Right ventricle myocardium superior (tissue), 1 donor: ENCODE data around the gene KLHL21. TPM values are rescaled to one million over a fixed set of nuclear protein-coding genes. Genes with fewer than 3 reads are reported as not detected.

ENCODE experiments used
- ATAC-seq: fragments of 200-7000 bp; cut with Tn5 transposase; one replicate; pipeline ENCODE4 v1.9.1; 2020; ENCODE audit warnings: mild to moderate bottlenecking; ENCODE audit not compliant: poor library complexity
- DNase-seq: peaks from one replicate; pipeline ENCODE4 v3.0.0-alpha.2; 2020
- intact Hi-C: fragments of 100-400 bp; cut with DNase I; formaldehyde crosslinking; loops from one replicate; pipeline ENCODE4 v1.11.2; 2022
- total RNA-seq: library from RNA; stranded (reverse); fragmentation: NEBNext Ultra II Directional; extraction: Animal tissue kit (Norgen Biotek cat#: 25700); gene quantifications from one replicate; pipeline ENCODE4 v1.2.1, GENCODE V29; 2021
- donor health status: DM: no; HTN: yes; CAD: no; lungs with severe emphysema.

The KLHL21 gene
- total RNA-seq, 1 donor from 2014 or later, result 111 TPM

DNA sequence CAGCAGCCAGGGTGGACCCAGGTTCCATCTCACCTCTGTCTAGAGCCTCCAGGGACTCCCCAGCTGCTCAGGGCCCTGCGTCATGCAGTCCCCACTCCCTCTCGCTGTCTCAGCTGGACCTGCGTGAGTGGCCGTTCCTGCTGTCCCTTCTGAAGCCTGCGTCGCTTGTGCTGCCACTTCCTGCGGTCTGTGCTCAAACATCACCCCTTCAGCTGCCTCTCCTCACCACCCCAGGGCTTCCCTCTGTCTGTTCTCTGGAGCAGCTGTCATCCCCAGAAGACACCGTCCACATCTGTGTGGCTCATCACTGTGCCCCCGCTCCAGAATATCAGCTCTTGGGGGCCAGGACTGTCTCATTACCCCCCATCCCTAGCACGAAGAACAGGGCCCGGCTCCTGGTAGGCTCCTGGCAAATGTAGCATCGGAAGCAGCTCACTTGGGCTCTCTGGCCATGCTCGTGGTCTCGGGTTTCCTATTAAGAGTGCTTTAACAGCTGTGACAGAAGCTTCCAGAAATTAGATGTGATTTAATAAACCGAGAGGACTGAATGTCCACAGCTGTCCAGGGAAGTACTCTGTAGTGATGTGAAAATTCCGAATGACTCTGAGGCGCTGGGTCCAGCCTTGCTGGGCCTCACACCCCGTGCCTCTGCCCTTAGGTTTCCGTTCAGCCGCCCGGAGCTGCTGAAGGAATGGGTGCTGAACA, 25.3 kb upstream of the KLHL21 start:
- DNase-seq (no peak), ATAC-seq (no peak)
- intact Hi-C loops, result no loop called here

DNA sequence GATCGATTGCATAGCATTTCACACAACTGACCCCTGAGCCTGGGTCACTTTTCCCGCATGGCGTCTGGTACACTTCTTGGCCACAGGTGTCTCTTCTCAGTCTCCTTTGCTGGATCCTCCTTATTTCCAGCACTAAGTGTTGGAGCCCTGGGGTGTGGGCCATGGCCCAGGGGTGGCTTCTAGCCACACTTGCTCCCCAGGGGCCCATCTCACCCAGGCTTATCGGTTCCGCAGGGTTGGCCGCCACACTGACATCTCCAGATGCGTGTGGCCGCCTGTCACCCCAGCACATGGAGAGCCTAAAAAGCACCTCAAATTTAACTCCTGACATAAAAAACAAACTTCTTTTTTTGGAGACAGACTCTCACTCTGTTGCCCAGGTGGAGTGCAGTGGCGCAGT, 24.4 kb upstream of the KLHL21 start:
- intact Hi-C loops, result no loop called here
- no peak for DNase-seq
- no peak for ATAC-seq

DNA sequence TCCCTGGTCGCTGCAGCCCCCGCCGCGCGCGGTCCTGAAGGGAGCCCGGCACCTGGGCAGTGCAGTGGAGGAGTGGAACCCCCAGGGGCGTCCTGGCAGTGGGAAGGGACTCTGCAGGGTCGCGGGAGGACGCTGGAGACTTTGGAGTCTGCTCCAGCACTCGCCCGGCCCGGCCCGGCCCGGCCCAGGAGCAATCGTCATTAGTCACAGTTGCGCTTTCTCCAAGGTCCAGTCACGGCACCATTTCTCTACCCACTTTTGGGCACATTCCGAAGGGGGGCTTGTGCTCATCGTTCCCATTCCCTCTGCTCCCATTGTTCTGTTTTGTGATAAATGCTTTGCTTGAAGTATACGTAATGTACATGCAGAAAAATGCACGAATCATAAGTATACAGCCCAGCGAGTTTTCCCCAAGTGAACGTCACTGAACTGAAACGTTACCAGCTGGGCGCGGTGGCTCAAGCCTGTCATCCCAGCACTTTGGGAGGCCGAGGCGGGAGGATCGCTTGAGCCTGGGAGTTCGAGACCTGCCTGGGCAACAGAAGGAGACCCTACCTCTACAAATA, 23.0 kb upstream of the KLHL21 start:
- ATAC-seq (peak; percentile 26), DNase-seq (no peak)
- intact Hi-C loops, result no loop called here

DNA sequence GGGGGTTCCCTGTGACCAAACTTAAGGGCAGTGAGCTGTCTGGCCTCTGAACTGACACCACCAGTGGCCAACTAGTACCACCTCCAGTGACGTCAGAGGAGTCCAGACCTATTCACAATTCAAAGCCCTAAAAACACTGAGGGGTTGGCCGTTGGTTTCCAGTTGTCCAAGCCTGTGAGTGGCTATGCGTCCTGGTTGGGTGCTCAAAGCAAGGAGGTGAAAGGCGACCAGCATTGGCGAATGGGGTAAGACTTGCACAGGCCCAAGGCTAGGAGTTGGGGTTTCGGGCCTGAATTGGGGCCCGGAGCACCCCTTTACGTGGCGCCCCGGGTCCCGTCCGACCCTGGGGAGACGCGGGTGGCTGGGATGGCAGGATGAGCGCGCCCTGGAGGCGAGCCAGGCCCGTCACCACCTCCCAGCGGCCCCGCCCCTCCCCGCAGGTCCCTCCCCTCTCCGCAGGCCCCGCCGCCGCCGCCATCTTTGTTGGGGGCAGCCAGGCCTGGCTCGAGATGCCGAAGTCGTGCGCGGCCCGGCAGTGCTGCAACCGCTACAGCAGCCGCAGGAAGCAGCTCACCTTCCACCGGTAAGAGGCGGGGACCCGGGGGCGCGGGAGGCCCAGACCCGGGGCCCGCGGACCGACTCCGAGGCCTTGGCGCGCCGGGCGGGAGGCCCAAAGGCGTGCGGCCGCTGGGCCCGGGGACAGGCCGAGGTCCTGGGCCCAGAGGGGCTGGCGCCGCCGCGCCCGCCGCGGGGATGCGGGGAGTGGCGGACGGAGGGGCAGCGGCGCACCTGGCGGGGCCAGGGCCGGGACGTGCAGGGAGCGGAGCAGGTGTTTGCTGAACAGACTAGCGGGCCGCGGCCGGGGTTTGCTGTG, 22.3 kb upstream of the KLHL21 start, which contains the start of gene THAP3:
THAP3 (plus strand) TSS at position 159 of the 874 bp plus-strand sequence; CDS start at position 510, 351 bp downstream.
- intact Hi-C loops, result no loop called here
- DNase-seq (peak; percentile 93), ATAC-seq (peak; percentile 96)

DNA sequence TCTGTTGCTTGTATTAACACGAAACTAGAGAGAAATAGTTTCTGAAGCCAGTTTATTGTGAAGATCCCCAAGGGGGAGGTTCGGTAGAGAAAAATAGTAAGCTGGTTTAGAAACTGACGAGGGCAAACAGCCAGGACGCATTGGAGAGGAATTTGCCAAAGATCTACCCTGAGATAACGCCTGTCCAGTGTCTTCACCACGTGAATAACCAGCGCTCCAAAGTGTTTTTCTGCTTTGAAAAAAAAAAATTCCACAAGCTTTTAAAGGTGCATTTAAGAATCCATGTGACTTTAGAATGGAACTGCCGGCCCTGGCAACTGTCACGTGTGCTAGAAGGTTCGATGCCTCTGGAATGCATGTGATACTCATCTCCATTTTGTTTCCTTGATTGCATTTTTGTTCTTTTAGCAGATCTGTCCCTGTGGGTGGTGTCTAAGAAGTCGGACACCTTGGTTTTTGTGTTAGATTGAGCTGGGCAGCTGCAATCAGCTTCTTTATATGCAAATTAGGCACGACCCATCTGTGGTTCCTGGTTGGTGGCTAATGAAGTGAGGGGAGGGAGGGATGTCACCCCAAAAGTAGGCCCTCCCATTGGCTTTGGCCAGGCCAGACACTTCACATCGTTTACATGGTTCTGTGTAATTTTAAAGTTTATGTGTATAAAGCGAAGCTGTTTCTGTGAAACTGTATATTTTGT, 20.7 kb upstream of the KLHL21 start:
- DNase-seq (no peak), ATAC-seq (no peak)
- intact Hi-C loops, result no loop called here

DNA sequence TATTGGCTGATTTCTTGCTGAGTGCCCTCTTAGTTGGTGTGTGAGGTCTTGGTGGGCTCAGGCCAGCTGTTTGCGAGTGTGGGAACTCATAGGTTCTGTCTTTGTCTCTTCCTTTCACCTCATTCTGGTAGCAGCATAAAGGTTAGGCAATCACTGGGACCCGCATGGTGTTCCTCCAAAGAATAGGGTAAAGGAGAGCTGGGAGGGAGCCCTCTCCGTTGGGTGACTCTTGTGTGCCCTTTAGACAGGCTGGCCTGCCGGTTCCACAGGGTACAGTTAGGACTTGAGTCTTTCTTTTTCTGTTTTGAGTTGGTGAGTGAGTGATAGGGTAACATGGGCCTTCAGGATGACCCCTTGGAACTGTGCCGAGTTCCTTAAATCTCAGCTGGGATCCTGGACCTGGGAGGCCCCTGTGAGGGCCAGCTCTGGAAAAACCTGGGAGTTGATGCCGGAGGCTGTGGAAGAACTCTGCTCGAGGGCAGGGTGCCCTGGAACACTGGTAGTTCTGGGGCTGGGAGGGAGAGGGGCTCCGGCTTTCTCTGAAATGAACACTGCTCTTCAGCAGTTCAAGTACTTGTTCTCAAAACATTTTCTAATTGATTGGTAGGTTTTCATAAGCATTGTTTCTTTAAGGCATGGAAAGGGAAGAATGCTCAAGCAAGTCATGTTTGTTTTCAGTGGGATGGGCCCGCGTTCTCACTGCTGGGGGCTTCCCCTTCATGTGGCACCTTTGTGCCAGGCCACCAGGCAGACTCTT, 19.9 kb upstream of the KLHL21 start:
- DNase-seq (no peak), ATAC-seq (no peak)
- intact Hi-C loops, result no loop called here

DNA sequence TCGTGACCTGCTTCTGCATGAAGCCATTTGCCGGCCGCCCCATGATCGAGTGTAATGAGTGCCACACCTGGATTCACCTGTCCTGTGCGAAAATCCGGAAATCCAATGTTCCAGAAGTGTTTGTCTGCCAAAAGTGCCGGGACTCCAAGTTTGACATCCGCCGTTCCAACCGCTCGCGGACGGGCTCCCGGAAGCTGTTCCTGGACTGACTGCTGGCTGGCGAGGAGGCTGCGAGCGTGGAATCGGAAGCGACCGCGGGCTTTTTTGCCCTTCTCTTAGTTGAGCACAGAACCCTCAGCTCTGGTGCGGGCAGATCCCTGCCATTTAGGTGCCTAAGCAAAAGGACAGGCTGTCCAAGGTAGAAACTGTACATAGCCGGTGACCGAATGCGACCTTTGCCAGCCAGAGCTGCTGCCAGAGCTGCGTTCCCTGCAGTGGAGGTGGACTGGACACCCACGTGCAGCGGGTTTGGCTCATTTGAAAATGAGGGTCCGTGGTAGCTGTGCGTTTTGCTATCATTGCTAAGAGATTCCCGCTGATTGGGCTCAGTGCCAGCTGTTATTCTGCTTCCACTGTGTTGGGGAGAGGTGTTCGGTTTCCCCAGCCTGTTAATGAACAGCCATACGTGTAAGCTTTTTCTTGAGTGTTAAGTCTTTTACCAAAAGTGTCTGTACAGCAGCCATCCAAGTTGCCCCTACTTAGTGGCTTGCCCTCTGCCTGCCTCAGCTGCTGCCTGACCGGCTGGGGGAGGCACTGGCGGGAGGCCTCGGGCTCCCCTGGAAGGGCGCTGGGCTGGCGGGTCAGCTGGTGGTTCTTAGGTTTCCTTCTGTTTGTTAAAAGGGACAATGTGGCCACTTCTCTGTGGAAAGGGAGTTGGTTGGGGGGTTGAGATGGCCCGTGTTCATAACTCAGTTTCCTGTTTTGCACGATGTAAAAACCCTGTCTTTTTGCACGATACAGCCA, 19.0 kb upstream of the KLHL21 start:
- intact Hi-C loops, result no loop called here
- ATAC-seq (no peak), DNase-seq (no peak)

DNA sequence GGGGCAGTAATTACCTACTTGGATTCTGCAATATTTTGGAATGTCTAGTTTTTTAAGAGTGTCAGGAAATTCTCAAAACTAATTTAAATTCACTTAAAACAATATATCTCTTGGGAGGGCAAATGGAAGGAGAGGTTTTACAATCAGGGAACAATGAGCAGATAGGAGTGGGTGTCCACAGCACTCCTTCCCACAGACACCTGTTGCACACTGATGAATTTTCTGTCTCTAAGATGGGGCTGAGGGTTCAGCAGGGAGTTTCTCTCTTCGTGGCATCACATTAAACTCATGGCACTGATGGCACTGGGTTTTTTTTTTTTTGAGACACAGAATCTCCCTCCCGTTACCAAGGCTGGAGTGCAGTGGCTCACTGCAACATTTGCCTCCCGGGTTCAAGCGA, 16.4 kb upstream of the KLHL21 start:
- DNase-seq, result no peak
- intact Hi-C loops, result no loop called here
- no peak for ATAC-seq

DNA sequence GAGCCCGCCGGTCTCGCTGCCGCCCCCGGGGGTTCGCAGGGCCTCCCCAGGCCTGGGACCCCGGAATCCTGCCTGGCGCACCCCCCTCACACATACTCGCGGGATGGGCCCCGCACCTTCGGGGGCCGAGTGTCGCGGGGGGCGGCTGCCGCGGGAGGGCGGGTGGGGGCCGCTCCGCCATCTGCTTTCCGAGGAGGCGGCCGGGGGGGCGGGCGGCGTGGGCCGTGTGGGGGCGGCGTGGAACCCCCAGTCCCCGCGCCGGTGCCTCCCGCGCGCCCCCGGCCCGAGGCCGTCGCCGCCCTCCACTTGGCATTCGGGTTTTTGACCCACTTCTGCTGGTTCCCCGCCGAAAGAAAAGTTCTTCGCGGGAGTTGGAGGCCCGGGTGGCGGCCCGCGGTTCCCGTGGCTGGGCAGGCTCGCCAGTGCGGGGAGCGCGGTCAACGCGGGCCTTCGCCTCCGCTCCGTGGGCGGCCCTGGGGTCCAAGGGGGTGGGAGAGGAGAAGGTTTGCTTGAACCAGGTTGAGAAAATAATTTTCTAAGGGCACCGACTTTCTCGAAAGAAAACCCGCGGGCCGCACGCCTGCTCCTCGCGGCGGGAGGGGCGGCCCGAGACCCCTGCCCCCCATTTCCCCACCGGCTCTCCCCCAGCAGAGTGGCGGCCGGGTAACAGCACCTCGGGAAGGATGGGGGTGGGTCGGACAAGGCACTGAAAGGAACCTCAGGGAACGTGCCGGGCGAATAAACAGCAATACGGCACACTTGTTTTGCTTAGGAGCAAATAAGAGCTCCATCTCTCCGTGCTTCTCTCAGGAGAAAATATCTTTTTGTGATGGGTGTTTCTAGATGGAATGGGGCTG, 12.5 kb upstream of the KLHL21 start:
- DNase-seq, result no peak
- intact Hi-C loops, result no loop called here
- ATAC-seq, result no peak

DNA sequence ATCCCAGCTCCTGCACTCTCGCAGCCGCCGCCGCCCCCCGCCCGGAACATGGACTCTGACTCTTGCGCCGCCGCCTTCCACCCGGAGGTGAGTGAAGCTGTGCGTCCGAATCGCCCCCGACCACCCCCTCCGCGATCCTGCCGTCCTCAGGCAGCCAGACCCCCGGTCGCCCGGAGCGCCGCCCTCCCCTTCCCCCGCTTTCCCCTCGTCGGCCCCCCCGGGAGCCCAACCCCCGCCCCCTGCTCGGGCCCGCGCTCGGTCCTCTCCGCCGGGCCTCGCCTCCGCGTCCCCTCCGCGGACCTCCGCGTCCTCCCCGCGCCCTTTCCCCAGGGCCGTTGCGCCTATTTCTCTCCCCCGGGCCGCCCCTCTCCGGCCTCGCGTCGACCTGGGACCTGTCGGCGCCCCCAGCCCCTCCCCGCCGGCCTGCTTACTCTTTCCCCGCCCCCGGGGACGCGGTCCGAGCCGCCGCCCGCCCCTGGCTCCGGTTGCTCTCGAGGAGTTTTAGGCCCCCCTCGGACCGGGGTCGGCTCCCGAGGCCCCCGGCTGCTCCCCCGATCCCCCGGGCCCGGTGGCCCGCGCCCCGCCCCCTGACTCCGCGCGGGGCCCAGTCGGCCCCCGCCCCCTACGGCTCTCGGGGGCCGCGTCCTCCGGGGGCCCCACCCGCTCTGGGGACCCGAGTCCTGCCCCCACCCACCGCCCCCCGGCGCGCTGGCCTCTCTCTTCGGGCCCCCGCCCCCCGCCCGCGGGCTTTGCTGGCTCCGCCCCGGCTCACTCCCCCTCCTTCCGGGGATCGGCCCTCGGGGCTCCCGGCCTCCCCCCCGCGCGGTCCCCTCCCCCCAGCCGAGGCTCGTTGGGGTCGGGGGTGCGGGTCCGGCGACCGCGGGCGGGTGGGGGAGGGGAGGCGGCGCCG, 11.6 kb upstream of the KLHL21 start:
- DNase-seq (peak; percentile 71), ATAC-seq (peak; percentile 11)
- intact Hi-C loops, result no loop called here

DNA sequence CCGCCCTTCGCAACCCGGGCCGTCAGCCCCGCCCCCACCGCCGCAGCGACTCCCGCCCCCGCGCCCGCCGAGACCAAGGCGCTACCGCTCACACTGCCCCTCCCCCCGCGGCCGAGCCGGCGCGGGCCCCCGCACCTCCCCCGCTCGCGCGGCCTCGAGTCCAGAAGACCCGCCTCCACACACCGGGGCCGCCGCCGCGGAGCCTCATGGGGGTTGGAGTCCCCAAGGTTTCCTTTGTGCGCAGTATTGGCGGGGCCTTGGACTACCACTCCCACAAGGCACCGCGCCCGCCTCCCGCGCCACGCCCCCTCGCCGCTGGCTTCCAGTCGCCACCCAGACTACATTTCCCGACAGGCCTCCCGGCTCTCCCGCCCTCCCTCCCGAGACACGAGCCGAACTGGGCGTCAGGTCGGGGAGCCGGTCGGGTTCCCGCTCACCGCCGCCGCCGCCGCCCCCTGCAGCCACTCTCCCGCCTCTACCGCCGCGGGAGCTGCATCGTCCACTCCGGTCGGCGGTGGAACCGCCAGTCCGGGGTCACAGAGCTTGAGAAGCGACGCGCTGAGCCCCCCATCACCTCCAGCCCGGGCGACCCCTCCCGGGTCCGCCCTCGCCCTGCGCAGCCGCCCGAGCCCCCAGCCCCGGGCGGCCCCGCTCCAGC, 10.8 kb upstream of the KLHL21 start, which contains the start of gene PHF13:
PHF13 (plus strand) TSS at position 371 of the 658 bp plus-strand sequence. CDS start 336 bp downstream, outside the sequence.
- DNase-seq, result peak; percentile 100
- ATAC-seq, result peak; percentile 95
- intact Hi-C loops, result no loop called here

DNA sequence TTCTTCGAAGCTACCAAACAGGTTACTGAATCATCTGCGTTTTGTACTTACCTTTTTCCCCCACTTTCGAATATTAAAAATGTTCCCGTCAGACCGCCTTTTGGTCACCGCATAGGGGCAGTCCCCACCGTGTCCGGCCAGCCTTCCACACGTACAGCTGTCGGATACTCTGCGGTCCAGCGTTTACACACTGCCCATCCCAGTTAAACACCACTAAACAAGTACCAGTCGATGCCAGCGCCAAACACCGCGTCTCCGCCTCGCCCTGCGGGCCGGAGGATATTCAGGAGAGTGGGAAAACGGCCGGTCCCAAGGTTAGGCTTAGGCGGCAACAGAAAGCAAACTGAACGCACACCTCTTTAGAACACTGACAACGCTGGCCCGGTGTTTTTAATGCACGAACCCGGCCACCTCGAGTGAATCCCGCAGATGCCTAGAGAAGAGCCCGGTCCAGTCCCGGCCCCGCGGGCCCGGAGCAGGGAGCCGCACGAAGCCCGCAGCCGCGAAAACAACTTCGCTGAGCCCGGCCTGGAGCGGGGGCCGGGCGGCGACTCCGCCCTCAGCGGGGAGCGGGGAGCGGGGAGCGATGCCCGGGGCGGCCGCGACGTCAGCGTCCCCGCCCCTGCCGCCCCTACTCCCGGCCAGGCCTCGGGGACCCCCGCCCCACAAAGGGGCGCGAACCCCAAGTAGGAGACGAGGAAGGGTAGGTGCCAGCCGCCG, 10.1 kb upstream of the KLHL21 start:
- intact Hi-C loops, result no loop called here
- peak; percentile 74 for ATAC-seq
- DNase-seq, result peak; percentile 67

DNA sequence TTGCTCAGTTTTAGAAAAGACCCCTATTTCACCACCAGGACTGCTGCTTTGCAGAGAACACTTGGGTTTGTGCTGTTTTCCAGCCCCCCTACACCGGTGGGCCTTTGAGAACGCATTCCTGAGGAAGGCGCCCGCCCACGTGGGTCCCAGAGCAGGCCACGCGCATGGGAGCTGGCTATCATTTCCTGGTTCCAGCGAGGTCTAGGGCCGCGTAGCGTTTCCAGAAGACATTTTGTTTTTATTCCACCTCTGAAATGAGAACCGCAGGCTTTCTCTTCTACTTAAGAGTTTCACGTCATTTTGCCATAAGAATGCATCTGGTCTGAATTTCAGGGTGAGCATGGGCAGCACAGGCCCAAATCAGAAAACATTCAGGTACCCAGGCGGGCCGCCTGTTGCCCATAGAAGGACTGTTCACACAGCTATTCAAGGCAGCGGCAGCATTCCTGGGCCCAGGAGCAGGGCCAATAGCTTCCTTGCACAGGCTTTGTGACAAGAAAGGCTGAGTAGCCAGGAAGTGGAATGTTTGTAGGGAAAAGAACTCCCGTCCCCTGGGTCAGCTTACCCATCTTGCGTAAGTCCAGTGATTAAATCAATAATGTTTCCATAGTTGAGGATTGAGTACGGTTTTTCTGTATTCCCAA, 1.4 kb upstream of the KLHL21 start:
- ATAC-seq, result peak; percentile 36
- peak; percentile 89 for DNase-seq
- intact Hi-C loops, result no loop called here
